Measurements from ENCODE around the gene ELP4.
A peak's percentile ranks its signal among the peaks of the same experiment; 100 is the strongest.

ELP4 gene

DNA sequence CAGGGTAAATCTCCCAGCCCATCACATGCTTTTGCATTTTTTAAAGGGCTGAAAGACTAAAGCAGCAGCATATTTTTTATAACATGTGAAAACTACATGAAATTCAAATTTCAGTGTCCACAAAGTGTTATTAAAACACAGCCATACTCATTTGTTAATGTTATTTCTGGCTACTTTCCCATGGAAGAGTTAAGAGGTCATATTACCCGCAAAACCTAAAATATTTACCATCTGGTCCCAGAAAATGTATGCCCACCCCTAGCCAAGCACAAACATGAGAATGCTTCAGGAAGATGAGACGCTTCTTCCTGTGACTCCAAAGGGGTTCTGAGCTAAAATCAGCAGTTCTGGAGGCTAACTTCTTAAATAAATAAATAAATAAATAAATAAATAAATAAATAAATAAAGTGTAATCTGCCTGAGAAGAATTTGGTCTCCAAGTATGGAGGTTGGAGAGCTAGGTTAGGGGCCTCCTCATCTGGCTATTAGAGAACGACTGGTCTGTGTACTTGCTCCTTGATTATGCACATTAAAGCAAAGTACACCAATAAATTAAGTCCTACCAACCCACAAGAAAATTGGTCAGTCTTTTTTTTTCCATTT, 9.9 kb upstream of the ELP4 start (continued):
- TF ChIP-seq GFI1B (tag by site-specific recombination; IDR thresholded peaks at IDR 0.05) (0 out of 2 replicates have a peak, but pooled peaks have one; percentile 38), ZXDB (tag by site-specific recombination; IDR thresholded peaks at IDR 0.05) (peak; percentile 72), ZNF544 (tag by site-specific recombination; IDR thresholded peaks at IDR 0.05) (no peak), ZEB2 (tag by site-specific recombination; IDR thresholded peaks at IDR 0.05) (no peak), ZNF558 (tag by site-specific recombination; IDR thresholded peaks at IDR 0.05) (peak; percentile 80), ZNF560 (tag by site-specific recombination; IDR thresholded peaks at IDR 0.05; ENCODE audit: borderline replicate concordance) (0 out of 2 replicates have a peak, but pooled peaks have one; percentile 44), PRDM10 (tag by site-specific recombination; IDR thresholded peaks at IDR 0.05) (no peak), ZNF138 (tag by site-specific recombination; IDR thresholded peaks at IDR 0.05; ENCODE audit: borderline replicate concordance) (peak; percentile 79; the same call in 1 of the 2 replicates), ZNF184 (tag by site-specific recombination; IDR thresholded peaks at IDR 0.05) (no peak), ZNF248 (tag by site-specific recombination; IDR thresholded peaks at IDR 0.05) (no peak), ZNF596 (tag by site-specific recombination; IDR thresholded peaks at IDR 0.05) (no peak)

DNA sequence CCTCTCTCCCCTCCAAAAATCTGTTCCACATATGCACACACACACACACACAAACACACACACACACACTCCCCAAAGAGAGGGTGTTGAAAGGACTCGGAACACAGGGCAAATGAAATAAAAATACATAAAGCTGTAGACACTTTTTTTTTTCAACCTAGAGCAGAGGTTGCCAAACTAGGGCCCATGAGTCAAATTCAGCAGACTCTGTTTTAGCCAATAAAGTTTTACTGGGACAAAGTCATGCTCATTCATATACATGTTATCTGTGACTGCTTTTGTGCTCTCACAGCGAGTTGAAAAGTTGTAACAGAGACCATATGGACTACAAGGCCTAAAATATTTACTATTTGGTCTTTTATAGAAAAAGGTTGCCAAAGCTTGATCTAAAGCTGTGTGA, 9.0 kb upstream of the ELP4 start:
- H3K4me1 ChIP-seq (ENCODE audit: control insufficient read depth, insufficient read depth, low read length): peaks cover 8% of the 10 kb centered on the region; the same call in 1 of the 2 replicates
- TF ChIP-seq ZNF768 (tag by site-specific recombination; IDR thresholded peaks at IDR 0.05) (no peak), ZNF558 (tag by site-specific recombination; IDR thresholded peaks at IDR 0.05) (no peak), ZNF157 (tag by site-specific recombination; IDR thresholded peaks at IDR 0.05) (no peak), ZNF830 (tag by site-specific recombination; IDR thresholded peaks at IDR 0.05; ENCODE audit: low read depth) (no peak), ZNF138 (tag by site-specific recombination; IDR thresholded peaks at IDR 0.05; ENCODE audit: borderline replicate concordance) (no peak)
- TF ChIP-seq, protein P1, sequence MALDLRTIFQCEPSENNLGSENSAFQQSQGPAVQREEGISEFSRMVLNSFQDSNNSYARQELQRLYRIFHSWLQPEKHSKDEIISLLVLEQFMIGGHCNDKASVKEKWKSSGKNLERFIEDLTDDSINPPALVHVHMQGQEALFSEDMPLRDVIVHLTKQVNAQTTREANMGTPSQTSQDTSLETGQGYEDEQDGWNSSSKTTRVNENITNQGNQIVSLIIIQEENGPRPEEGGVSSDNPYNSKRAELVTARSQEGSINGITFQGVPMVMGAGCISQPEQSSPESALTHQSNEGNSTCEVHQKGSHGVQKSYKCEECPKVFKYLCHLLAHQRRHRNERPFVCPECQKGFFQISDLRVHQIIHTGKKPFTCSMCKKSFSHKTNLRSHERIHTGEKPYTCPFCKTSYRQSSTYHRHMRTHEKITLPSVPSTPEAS (tag by site-specific recombination; IDR thresholded peaks at IDR 0.05): peak; percentile 30; the same call in 1 of the 2 replicates
- ChIA-PET CTCF (interaction anchor here (0.7 kb wide), 1 partner anchor 722 kb away, joined by 3 read pairs; no protein-coding TSS in a partner anchor), POLR2A (no interaction called here)
- H3K9me3 ChIP-seq (ENCODE audit: control insufficient read depth, insufficient read depth, low read depth, low read length): no peaks in the 10 kb centered on the region
- H3K27ac ChIP-seq (ENCODE audit: extremely low read depth, low read depth, low read length): no peak overlapping the region
- no peak overlapping the region for H3K4me3 ChIP-seq (ENCODE audit: low read depth, low read length)
- H3K36me3 ChIP-seq (ENCODE audit: control insufficient read depth in 2 of 2, insufficient read depth in 1 of 2, low read length in 2 of 2): peaks cover 0 to 20% of the 10 kb centered on the region in 2 experiments; a peak in 1 of 3 replicates

- peak overlapping the region; percentile 6 for H3K27ac ChIP-seq (ENCODE audit: extremely low read depth, low read depth, low read length)
- ChIA-PET POLR2A (no interaction called here), CTCF (interaction anchor here (0.7 kb wide), 2 partner anchors 127 to 408 kb away, joined by 3 read pairs; no protein-coding TSS in a partner anchor)
- peaks cover 0 to 13% of the 10 kb centered on the region in 2 experiments; a peak in 1 of 3 replicates for H3K36me3 ChIP-seq (ENCODE audit: control insufficient read depth in 2 of 2, insufficient read depth in 1 of 2, low read length in 2 of 2)
- H3K4me3 ChIP-seq (ENCODE audit: low read depth, low read length): peak overlapping the region; percentile 85
- TF ChIP-seq PRDM1 (tag by site-specific recombination; IDR thresholded peaks at IDR 0.05) (peak; percentile 16; the same call in 1 of the 2 replicates), OVOL3 (tag by site-specific recombination; IDR thresholded peaks at IDR 0.05) (no peak)
- peaks cover 2% of the 10 kb centered on the region; the same call in 1 of the 2 replicates for H3K4me1 ChIP-seq (ENCODE audit: control insufficient read depth, insufficient read depth, low read length)
- H3K9me3 ChIP-seq (ENCODE audit: control insufficient read depth, insufficient read depth, low read depth, low read length): no peaks in the 10 kb centered on the region
These were observed 527 bp upstream of the ELP4 start for GRCh38 chr11:31509051-31509428.

All from HEK293 (cell line).